Measurements from ENCODE around the gene WHRN. TPM values are rescaled to one million over a fixed set of nuclear protein-coding genes. Genes with fewer than 3 reads are reported as not detected.
A peak's percentile ranks its signal among the peaks of the same experiment; 100 is the strongest.

Gene WHRN
- 1 to 10 TPM; 2.6 to 8.2 TPM for total RNA-seq

- peak within 1 kb of the TSS; percentile 56 to 82 for H3K27ac ChIP-seq
- no peak for TF ChIP-seq CTCF (IDR thresholded peaks at IDR 0.05)
These were observed at the start of gene WHRN for GRCh38 chr9:114505187-114506081. Gene WHRN (minus strand): TSS chr9:114505473. CDS start chr9:114504801, 672 bp downstream.

GRCh38 chr9:114553202-114553601 lies 47.9 kb upstream of the WHRN start:
- Histone ChIP-seq H3K9me3 (peaks cover 0 to 3% of the 10 kb centered on the region in 2 donors), H3K27me3 (no peaks in the 10 kb centered on the region), H3K27ac (peak overlapping the region; percentile 69 to 86), H3K4me1 (peaks cover 0 to 15% of the 10 kb centered on the region in 2 donors), H3K4me3 (no peak overlapping the region), H3K36me3 (no peaks in the 10 kb centered on the region)
- TF ChIP-seq CTCF (IDR thresholded peaks at IDR 0.05): no peak
- DNase-seq (ENCODE audit: low spot score): no peak

More at GRCh38 chr9:114505187-114506081, at the start of gene WHRN:
- DNase-seq (ENCODE audit: low spot score): peak; percentile 93
- Histone ChIP-seq H3K4me1 (peaks cover 0 to 26% of the 10 kb centered on the region in 2 donors), H3K36me3 (no peaks in the 10 kb centered on the region), H3K4me3 (peak within 1 kb of the TSS; percentile 63 to 65), H3K9me3 (no peaks in the 10 kb centered on the region), H3K27me3 (no peaks in the 10 kb centered on the region)

- Histone ChIP-seq H3K27me3 (no peaks in the 10 kb centered on the region), H3K36me3 (no peaks in the 10 kb centered on the region), H3K4me3 (no peak overlapping the region), H3K9me3 (peaks cover 0 to 8% of the 10 kb centered on the region in 2 donors), H3K4me1 (peaks cover 0 to 15% of the 10 kb centered on the region in 2 donors), H3K27ac (peak overlapping the region; percentile 69 to 86)
- DNase-seq (ENCODE audit: low spot score): no peak
- TF ChIP-seq CTCF (IDR thresholded peaks at IDR 0.05): no peak
These were observed 47.4 kb upstream of the WHRN start for GRCh38 chr9:114552706-114553105.

- no peak overlapping the region for H3K4me3 ChIP-seq
- TF ChIP-seq CTCF (IDR thresholded peaks at IDR 0.05): no peak
- H3K4me1 ChIP-seq: peaks cover 0 to 15% of the 10 kb centered on the region in 2 donors
- H3K27ac ChIP-seq: peak overlapping the region; percentile 69 to 86
- peak; percentile 71 for DNase-seq (ENCODE audit: low spot score)
- no peaks in the 10 kb centered on the region for H3K36me3 ChIP-seq
- H3K9me3 ChIP-seq: peaks cover 0 to 8% of the 10 kb centered on the region in 2 donors
- H3K27me3 ChIP-seq: no peaks in the 10 kb centered on the region
These were observed 46.7 kb upstream of the WHRN start for GRCh38 chr9:114551750-114552685.

- Histone ChIP-seq H3K27ac (no peak overlapping the region), H3K9me3 (peaks cover 0 to 8% of the 10 kb centered on the region in 2 donors), H3K4me3 (no peak overlapping the region), H3K27me3 (no peaks in the 10 kb centered on the region), H3K36me3 (no peaks in the 10 kb centered on the region), H3K4me1 (peaks cover 0 to 15% of the 10 kb centered on the region in 2 donors)
- no peak for TF ChIP-seq CTCF (IDR thresholded peaks at IDR 0.05)
- no peak for DNase-seq (ENCODE audit: low spot score)
These were observed 44.5 kb upstream of the WHRN start for GRCh38 chr9:114549697-114550330.

Measured in right atrium auricular region (tissue), 2 donors.